ENCODE results near the gene GREM2. TPM values are rescaled to one million over a fixed set of nuclear protein-coding genes. Genes with fewer than 3 reads are reported as not detected.

GREM2 gene
- polyA plus RNA-seq (2013), result not detected

DNA sequence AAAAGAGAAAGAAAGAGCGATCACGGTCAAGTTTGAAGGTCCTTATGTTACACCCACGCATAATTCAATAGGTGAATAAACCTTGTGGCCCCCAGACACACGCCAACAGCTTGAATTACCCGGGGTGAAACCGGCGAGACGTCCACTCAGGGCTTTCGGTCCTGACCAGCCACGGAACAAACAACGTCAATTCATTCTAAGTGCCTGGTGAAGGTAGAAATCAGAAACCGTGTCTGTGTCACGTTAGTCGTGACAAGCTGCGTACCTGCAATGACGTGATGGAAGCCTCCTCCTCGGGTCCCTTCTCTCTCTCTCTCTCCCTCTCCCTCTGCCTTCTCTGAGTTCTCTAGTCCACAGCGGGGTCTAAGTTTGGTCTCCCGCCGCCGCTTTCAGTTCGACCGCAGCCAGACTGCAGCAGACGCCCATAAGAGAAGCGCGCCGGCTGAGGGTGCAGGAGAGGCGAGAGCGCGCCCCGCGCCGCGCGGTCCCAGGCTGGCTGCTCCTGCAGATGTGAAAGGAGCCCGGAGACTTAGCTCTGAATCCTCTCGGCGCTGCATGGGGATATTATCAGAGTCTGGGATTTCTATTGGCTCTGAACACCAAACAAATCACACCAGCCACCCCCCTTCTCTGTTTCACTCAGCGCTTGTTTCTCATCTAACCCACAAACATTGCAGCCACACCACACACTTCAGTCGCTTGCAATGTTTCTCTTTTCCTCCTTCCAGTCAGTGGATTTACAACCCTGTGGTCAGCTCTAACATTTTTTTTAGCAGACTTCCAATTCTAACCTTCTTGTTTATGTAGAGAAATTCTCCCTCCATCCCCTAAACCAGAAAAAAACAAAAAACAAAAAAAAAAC is at the start of gene GREM2:
TSS of gene GREM2 (minus strand) at position 537 of the 862 bp plus-strand sequence. CDS start 118,680 bp downstream, outside the sequence.
- Histone ChIP-seq H3K27ac (ENCODE audit: insufficient read depth in 1 of 2, low read depth in 1 of 2, low read length in 2 of 2, poor library complexity in 1 of 2, severe bottlenecking in 2 of 2) (no peak within 1 kb of the TSS), H3K36me3 (ENCODE audit: control insufficient read depth in 4 of 4, insufficient read depth in 4 of 4, low read length in 3 of 4) (no peaks in the 10 kb centered on the region), H3K27me3 (replicated peaks in 2 of 5; ENCODE audit: control insufficient read depth in 4 of 5, insufficient read depth in 5 of 5, low read length in 4 of 5) (peaks cover 3 to 68% (median 26%) of the 10 kb centered on the region in 5 experiments), H3K4me3 (ENCODE audit: control insufficient read depth in 1 of 7, extremely low read depth in 1 of 7, insufficient read depth in 4 of 7, low read depth in 2 of 7, low read length in 6 of 7) (peak within 1 kb of the TSS in 6 of 7 experiments; percentile 48 to 80 (median 68)), H3K9me3 (ENCODE audit: control extremely low read depth in 1 of 5, control insufficient read depth in 4 of 5, insufficient read depth in 2 of 5, low read depth in 1 of 5, low read length in 4 of 5) (no peaks in the 10 kb centered on the region), H3K4me1 (ENCODE audit: control extremely low read depth in 1 of 4, control insufficient read depth in 4 of 4, insufficient read depth in 4 of 4, low read length in 3 of 4) (peaks cover 0 to 27% (median 16%) of the 10 kb centered on the region in 4 experiments)
- POLR2A ChIA-PET, result no interaction called here
- CTCF ChIA-PET, result no interaction called here
- DNase-seq, result peak; percentile 11 to 73 (median 67)
- 4% methylated on average over 32 of the region's 40 CpGs for WGBS (ENCODE audit: insufficient coverage)

DNA sequence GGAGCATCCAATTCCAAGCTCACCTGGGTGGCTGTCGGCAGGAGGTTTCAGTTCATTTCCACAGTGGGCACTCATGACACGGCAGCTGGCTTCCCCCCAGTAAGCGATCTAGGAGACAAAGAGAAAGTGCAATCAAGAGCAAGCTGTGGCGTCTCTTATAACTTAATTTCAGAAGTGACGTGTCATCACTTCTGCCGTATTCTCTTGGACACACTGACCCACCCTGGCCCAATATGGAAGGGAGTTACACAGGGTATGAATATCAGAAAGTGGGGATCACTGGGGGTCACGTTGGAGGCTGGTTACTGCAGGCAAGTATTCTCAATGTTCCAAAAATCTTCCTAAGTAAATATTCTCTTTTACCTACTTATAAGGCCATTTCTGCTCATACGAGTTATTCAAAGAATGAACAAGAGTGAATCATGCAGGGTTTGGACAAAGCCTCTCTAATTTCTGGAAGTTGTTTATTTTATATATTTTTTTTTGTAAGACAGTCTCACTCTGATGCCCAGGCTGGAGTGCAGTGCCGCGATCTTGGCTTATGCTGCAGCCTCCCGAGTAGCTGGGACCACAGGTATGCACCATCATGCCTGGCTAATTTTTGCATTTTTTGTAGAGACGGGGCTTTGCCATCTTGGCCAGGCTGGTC is 46.5 kb upstream of the GREM2 start:
- Histone ChIP-seq H3K27me3 (replicated peaks in 2 of 5; ENCODE audit: control insufficient read depth in 4 of 5, insufficient read depth in 5 of 5, low read length in 4 of 5) (peaks cover 0 to 2% (median 0%) of the 10 kb centered on the region in 5 experiments), H3K27ac (ENCODE audit: insufficient read depth in 1 of 2, low read depth in 1 of 2, low read length in 2 of 2, poor library complexity in 1 of 2, severe bottlenecking in 2 of 2) (no peak overlapping the region), H3K4me3 (ENCODE audit: control insufficient read depth in 1 of 7, extremely low read depth in 1 of 7, insufficient read depth in 4 of 7, low read depth in 2 of 7, low read length in 6 of 7) (no peak overlapping the region), H3K36me3 (ENCODE audit: control insufficient read depth in 4 of 4, insufficient read depth in 4 of 4, low read length in 3 of 4) (no peaks in the 10 kb centered on the region), H3K9me3 (ENCODE audit: control extremely low read depth in 1 of 5, control insufficient read depth in 4 of 5, insufficient read depth in 2 of 5, low read depth in 1 of 5, low read length in 4 of 5) (no peaks in the 10 kb centered on the region), H3K4me1 (ENCODE audit: control extremely low read depth in 1 of 4, control insufficient read depth in 4 of 4, insufficient read depth in 4 of 4, low read length in 3 of 4) (no peaks in the 10 kb centered on the region)
- POLR2A ChIA-PET, result no interaction called here
- CTCF ChIA-PET, result no interaction called here
- 82% methylated on average over 7 of the region's 12 CpGs for WGBS (ENCODE audit: insufficient coverage)
- DNase-seq, result no peak

DNA sequence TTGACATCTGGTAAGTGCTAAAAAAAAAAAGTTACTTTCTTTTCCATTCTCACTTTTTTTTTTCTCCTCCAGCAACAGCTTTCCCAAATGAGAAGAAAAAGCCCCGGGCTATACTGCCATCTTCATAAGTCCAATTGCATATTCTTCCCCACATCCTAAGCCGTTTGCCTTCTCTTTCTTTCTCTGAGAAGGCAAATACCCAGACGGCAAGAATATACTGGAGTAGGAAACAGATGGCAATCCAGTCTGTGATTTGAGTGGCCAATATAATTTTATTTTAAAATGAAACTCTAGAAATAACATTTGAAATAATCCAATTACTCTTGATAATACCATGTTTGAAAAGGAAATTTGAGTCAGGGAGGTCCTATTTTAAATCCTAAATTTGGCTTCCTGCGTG is 44.6 kb upstream of the GREM2 start:
- POLR2A ChIA-PET, result no interaction called here
- CTCF ChIA-PET, result interaction anchor here (0.6 kb wide), 1 partner anchor 487 kb away, joined by 4 read pairs; no protein-coding TSS in a partner anchor
- DNase-seq, result no peak
- H3K4me3 ChIP-seq (ENCODE audit: control insufficient read depth in 1 of 7, extremely low read depth in 1 of 7, insufficient read depth in 4 of 7, low read depth in 2 of 7, low read length in 6 of 7), result no peak overlapping the region
- WGBS (ENCODE audit: insufficient coverage), result 100% methylated on average over 1 of the region's 4 CpGs
- H3K9me3 ChIP-seq (ENCODE audit: control extremely low read depth in 1 of 5, control insufficient read depth in 4 of 5, insufficient read depth in 2 of 5, low read depth in 1 of 5, low read length in 4 of 5), result no peaks in the 10 kb centered on the region
- H3K27ac ChIP-seq (ENCODE audit: insufficient read depth in 1 of 2, low read depth in 1 of 2, low read length in 2 of 2, poor library complexity in 1 of 2, severe bottlenecking in 2 of 2), result no peak overlapping the region
- no peaks in the 10 kb centered on the region for H3K27me3 ChIP-seq (replicated peaks in 2 of 5; ENCODE audit: control insufficient read depth in 4 of 5, insufficient read depth in 5 of 5, low read length in 4 of 5)
- H3K36me3 ChIP-seq (ENCODE audit: control insufficient read depth in 4 of 4, insufficient read depth in 4 of 4, low read length in 3 of 4), result no peaks in the 10 kb centered on the region
- no peaks in the 10 kb centered on the region for H3K4me1 ChIP-seq (ENCODE audit: control extremely low read depth in 1 of 4, control insufficient read depth in 4 of 4, insufficient read depth in 4 of 4, low read length in 3 of 4)

DNA sequence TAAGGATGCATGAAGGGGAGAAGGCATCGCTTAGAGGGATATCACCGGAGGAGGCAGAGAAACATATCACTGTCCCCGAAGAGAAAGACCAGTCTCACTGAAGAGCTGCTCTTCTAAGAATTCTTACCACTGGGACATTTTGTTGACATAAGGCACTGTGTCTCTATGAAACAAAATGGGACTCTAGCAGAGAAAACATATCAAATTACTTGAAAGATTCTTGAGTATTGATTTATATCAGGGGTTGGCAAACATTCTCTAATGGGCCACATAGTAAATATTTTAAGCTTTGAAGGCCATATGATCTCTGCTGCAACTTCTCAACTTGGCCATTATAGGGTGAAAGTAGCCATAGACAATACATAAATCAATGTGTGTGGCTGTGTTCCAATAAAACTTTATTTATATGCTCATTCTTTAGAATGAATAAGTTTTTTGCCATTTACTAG is 41.0 kb upstream of the GREM2 start:
- no peaks in the 10 kb centered on the region for H3K27me3 ChIP-seq (replicated peaks in 2 of 5; ENCODE audit: control insufficient read depth in 4 of 5, insufficient read depth in 5 of 5, low read length in 4 of 5)
- ChIA-PET POLR2A (no interaction called here), CTCF (no interaction called here)
- H3K27ac ChIP-seq (ENCODE audit: insufficient read depth in 1 of 2, low read depth in 1 of 2, low read length in 2 of 2, poor library complexity in 1 of 2, severe bottlenecking in 2 of 2), result no peak overlapping the region
- no peak for DNase-seq
- no peaks in the 10 kb centered on the region for H3K36me3 ChIP-seq (ENCODE audit: control insufficient read depth in 4 of 4, insufficient read depth in 4 of 4, low read length in 3 of 4)
- H3K9me3 ChIP-seq (ENCODE audit: control extremely low read depth in 1 of 5, control insufficient read depth in 4 of 5, insufficient read depth in 2 of 5, low read depth in 1 of 5, low read length in 4 of 5), result no peaks in the 10 kb centered on the region
- no peaks in the 10 kb centered on the region for H3K4me1 ChIP-seq (ENCODE audit: control extremely low read depth in 1 of 4, control insufficient read depth in 4 of 4, insufficient read depth in 4 of 4, low read length in 3 of 4)
- WGBS (ENCODE audit: insufficient coverage), result 94% methylated on average over 3 of the region's 3 CpGs
- no peak overlapping the region for H3K4me3 ChIP-seq (ENCODE audit: control insufficient read depth in 1 of 7, extremely low read depth in 1 of 7, insufficient read depth in 4 of 7, low read depth in 2 of 7, low read length in 6 of 7)

DNA sequence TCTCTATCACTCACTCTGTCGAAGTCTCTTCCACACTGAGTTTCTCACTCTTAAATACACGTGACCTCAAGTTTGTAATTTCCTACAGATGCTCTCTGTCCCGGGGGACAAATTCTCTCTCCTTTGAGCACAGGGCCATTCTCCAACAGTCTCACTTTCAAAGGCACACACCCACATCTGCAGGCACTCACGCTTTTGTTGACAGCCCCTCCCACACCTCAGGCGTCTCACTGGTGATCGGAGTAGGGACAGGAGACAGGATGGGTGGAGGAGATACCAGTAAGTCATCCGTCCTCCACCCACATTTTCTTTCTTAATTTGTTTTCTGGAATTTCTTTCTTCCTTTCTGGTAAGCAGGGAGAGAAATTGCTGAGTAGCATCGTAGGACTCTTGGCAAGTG is 40.6 kb upstream of the GREM2 start:
- POLR2A ChIA-PET, result no interaction called here

DNA sequence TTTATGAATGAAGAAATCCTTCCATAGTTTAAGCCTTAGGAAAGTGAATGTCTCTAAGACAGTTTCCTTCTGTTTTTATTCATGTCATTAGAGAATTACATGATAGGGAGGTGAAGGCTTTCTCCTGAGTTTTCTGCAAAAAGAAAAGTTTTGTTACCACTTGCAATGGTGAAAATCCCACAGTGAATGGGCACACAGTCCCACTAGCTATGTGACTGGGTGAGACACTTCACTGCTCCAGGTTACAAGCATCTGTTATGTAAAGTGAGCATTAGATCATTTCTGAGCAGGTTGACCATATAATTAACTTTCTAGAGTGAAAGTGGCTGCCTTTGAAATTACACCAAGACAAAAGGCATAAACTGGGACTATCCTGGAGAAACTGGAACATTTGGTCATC is 38.9 kb upstream of the GREM2 start:
- no peak overlapping the region for H3K27ac ChIP-seq (ENCODE audit: insufficient read depth in 1 of 2, low read depth in 1 of 2, low read length in 2 of 2, poor library complexity in 1 of 2, severe bottlenecking in 2 of 2)
- no peaks in the 10 kb centered on the region for H3K36me3 ChIP-seq (ENCODE audit: control insufficient read depth in 4 of 4, insufficient read depth in 4 of 4, low read length in 3 of 4)
- no peaks in the 10 kb centered on the region for H3K27me3 ChIP-seq (replicated peaks in 2 of 5; ENCODE audit: control insufficient read depth in 4 of 5, insufficient read depth in 5 of 5, low read length in 4 of 5)
- no peaks in the 10 kb centered on the region for H3K4me1 ChIP-seq (ENCODE audit: control extremely low read depth in 1 of 4, control insufficient read depth in 4 of 4, insufficient read depth in 4 of 4, low read length in 3 of 4)
- ChIA-PET CTCF (no interaction called here), POLR2A (interaction anchor here (0.6 kb wide), 1 partner anchor 1243 kb away, joined by 3 read pairs; no protein-coding TSS in a partner anchor)
- H3K9me3 ChIP-seq (ENCODE audit: control extremely low read depth in 1 of 5, control insufficient read depth in 4 of 5, insufficient read depth in 2 of 5, low read depth in 1 of 5, low read length in 4 of 5), result no peaks in the 10 kb centered on the region
- DNase-seq, result no peak
- H3K4me3 ChIP-seq (ENCODE audit: control insufficient read depth in 1 of 7, extremely low read depth in 1 of 7, insufficient read depth in 4 of 7, low read depth in 2 of 7, low read length in 6 of 7), result no peak overlapping the region

More for the DNA sequence above, 40.6 kb upstream of the GREM2 start:
- CTCF ChIA-PET, result no interaction called here
- Histone ChIP-seq H3K4me1 (ENCODE audit: control extremely low read depth in 1 of 4, control insufficient read depth in 4 of 4, insufficient read depth in 4 of 4, low read length in 3 of 4) (no peaks in the 10 kb centered on the region), H3K27ac (ENCODE audit: insufficient read depth in 1 of 2, low read depth in 1 of 2, low read length in 2 of 2, poor library complexity in 1 of 2, severe bottlenecking in 2 of 2) (no peak overlapping the region), H3K36me3 (ENCODE audit: control insufficient read depth in 4 of 4, insufficient read depth in 4 of 4, low read length in 3 of 4) (no peaks in the 10 kb centered on the region), H3K9me3 (ENCODE audit: control extremely low read depth in 1 of 5, control insufficient read depth in 4 of 5, insufficient read depth in 2 of 5, low read depth in 1 of 5, low read length in 4 of 5) (no peaks in the 10 kb centered on the region), H3K4me3 (ENCODE audit: control insufficient read depth in 1 of 7, extremely low read depth in 1 of 7, insufficient read depth in 4 of 7, low read depth in 2 of 7, low read length in 6 of 7) (no peak overlapping the region), H3K27me3 (replicated peaks in 2 of 5; ENCODE audit: control insufficient read depth in 4 of 5, insufficient read depth in 5 of 5, low read length in 4 of 5) (no peaks in the 10 kb centered on the region)
- 78% methylated on average over 7 of the region's 8 CpGs for WGBS (ENCODE audit: insufficient coverage)
- DNase-seq, result no peak

Measured in common myeloid progenitor, CD34-positive (primary cell).